Heart left ventricle (tissue), 16 donors: ENCODE measurements around the gene MBL2. TPM values are rescaled to one million over a fixed set of nuclear protein-coding genes. Genes with fewer than 3 reads are reported as not detected.

ENCODE experiments used
- ATAC-seq, 4 donors: fragments of 200-7000 bp; cut with Tn5 transposase; one replicate each; pipeline ENCODE4 v1.9.1; 2020 to 2022; ENCODE audit warnings: moderate library complexity in 4 of 4, mild to moderate bottlenecking in 3 of 4, moderate number of reproducible peaks in 1 of 4
- DNase-seq, 5 donors: peaks; one replicate each; pipeline ENCODE4 v3.0.0-alpha.2; 2020
- H3K27ac ChIP-seq, 12 donors: fragments of 200-600 bp; sonication (generic) in 4 of 12; one replicate each; pipeline versions ENCODE4 v1.5.0 to v1.8.0; 2016 to 2022; ENCODE audit warnings: mild to moderate bottlenecking in 2 of 12
- H3K27me3 ChIP-seq, 9 donors: fragments of 200-600 bp; sonication (generic) in 2 of 9; one replicate each; pipeline versions ENCODE4 v1.5.1 to v1.8.0; 2016 to 2022; ENCODE audit warnings: mild to moderate bottlenecking in 3 of 9
- H3K36me3 ChIP-seq, 9 donors: fragments of 200-600 bp; sonication (generic) in 2 of 9; one replicate each; pipeline versions ENCODE4 v1.5.0 to v1.8.0; 2018 to 2022; ENCODE audit warnings: mild to moderate bottlenecking in 2 of 9
- H3K4me1 ChIP-seq, 12 donors: fragments of 200-600 bp; sonication (generic) in 4 of 12; one replicate each; pipeline versions ENCODE4 v1.5.0 to v1.8.0; 2016 to 2022; ENCODE audit warnings: mild to moderate bottlenecking in 3 of 12
- H3K4me3 ChIP-seq, 12 donors: fragments of 200-600 bp; sonication (generic) in 4 of 12; one replicate each; pipeline versions ENCODE4 v1.5.0 to v1.8.0; 2017 to 2022; ENCODE audit warnings: mild to moderate bottlenecking in 9 of 12, moderate library complexity in 4 of 12
- H3K9me3 ChIP-seq, 12 donors: fragments of 200-600 bp; sonication (generic) in 4 of 12; one replicate each; pipeline versions ENCODE4 v1.5.0 to v1.8.0; 2016 to 2022; ENCODE audit warnings: mild to moderate bottlenecking in 1 of 12
- POLR2A ChIP-seq, 2 donors: fragments of 450-650 bp; IDR thresholded peaks; one replicate each; pipeline ENCODE4 v1.6.1; 2017; ENCODE audit warnings: antibody characterized with exemption in 2 of 2, mild to moderate bottlenecking in 2 of 2, moderate library complexity in 2 of 2
- WGBS, 4 donors: extraction: QIAGEN DNeasy Blood & Tissue Kit in 2 of 4; methylation state at CpG; one replicate each; pipeline versions ENCODE4 v1.1.5 to v1.1.7; 2013 to 2018; 5-methylcytosine and 5-hydroxymethylcytosine counted together
- intact Hi-C, 10 donors: fragments of 100-400 bp; cut with DNase I; formaldehyde crosslinking; loops; one replicate each; pipeline versions ENCODE4 v1.11.1 to v1.14.2; 2022
- polyA plus RNA-seq, 2 donors: library from polyadenylated mRNA; stranded (reverse); fragments of 200-250 nt; gene quantifications; one replicate each; pipeline ENCODE4 v1.2.3, GENCODE V29; 2013
- total RNA-seq, 9 donors: library from RNA; depleted of rRNA in 2 of 9; stranded (reverse); fragments of >200 nt in 2 of 9; fragmentation: NEBNext Ultra II Directional in 3 of 9; extraction: Animal tissue kit (Norgen Biotek cat#: 25700) in 3 of 9; gene quantifications; one replicate each; pipeline versions ENCODE4 v1.1.0 to v1.2.4, GENCODE V29; 2016 to 2023
- TF ChIP-seq, protein P1 (sequence below), 12 donors: fragments of 200-600 bp; sonication (generic) in 4 of 12; IDR thresholded peaks; one replicate each; pipeline versions ENCODE4 v1.5.0 to v1.8.0; 2018 to 2022; ENCODE audit warnings: antibody characterized with exemption in 12 of 12, mild to moderate bottlenecking in 5 of 12
- donor health status: ischemic (EF 13 %, LVEDD 7.1; RV severe dilation, severe dysfunction).
- donor health status: healthy with polysubstance abuse.
- donor health status: DM: no; HTN: yes; CAD: no.
- donor health status: DM: no; HTN: no; CAD: no.
- donor health status: ischemic (EF 25% LVEDD 6.9; RV normal size, moderate dysfunction).
- donor health status: ischemic (EF 25% LVEDD 5.7; RV mildly dilated, moderate dysfunction).
- donor health status: healthy.
- donor health status: DM: yes; HTN: yes; CAD: no.
- donor health status: ischemic (EF 35%, LVEDD 5.7; RV mildly dilated, moderate dysfunction).
- donor health status: nonischemic (EF 11% LVEDD 7.7; RV severe dilation, severe dysfunction).
- donor health status: DM: yes; HTN: yes; CAD: no.
- donor health status: PGD.
- donor health status: ischemic (EF 29% LVEDD 5.4; RV normal size, mild dysfunction).
- donor health status: nonischemic (EF 23%, LVEDD 6.1; RV moderate dilation, normal function).

The MBL2 gene
- total and polyA plus RNA-seq, 11 donors: not detected

DNA sequence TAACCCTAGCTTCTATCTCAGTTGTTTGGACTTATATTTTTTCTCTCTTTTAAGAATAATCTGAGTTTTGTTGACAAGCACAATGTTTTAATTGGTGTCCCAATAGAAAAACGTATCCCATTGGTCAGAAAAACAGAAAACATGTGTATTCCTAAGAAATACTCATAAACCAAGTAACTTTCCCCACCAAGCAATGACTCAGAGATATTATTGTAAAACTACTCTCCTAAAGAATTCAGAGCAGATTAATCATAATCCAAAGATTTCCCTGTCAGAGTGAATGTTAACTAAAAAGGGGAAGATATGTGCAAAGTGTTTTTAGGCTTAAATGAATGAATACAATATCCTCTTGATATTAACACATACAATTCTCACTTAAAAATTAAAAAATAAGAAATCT, 29.4 kb upstream of the MBL2 start:
- no peak for ATAC-seq
- DNase-seq: no peak
- H3K36me3 ChIP-seq: no peaks in the 10 kb centered on the region
- 0 to 63% (median 40%) methylated on average over 1 of the region's 1 CpG for WGBS, 4 donors
- H3K4me1 ChIP-seq: no peaks in the 10 kb centered on the region
- no peak overlapping the region for H3K27ac ChIP-seq
- no peak for TF ChIP-seq POLR2A (IDR thresholded peaks at IDR 0.05)
- TF ChIP-seq, protein P1, sequence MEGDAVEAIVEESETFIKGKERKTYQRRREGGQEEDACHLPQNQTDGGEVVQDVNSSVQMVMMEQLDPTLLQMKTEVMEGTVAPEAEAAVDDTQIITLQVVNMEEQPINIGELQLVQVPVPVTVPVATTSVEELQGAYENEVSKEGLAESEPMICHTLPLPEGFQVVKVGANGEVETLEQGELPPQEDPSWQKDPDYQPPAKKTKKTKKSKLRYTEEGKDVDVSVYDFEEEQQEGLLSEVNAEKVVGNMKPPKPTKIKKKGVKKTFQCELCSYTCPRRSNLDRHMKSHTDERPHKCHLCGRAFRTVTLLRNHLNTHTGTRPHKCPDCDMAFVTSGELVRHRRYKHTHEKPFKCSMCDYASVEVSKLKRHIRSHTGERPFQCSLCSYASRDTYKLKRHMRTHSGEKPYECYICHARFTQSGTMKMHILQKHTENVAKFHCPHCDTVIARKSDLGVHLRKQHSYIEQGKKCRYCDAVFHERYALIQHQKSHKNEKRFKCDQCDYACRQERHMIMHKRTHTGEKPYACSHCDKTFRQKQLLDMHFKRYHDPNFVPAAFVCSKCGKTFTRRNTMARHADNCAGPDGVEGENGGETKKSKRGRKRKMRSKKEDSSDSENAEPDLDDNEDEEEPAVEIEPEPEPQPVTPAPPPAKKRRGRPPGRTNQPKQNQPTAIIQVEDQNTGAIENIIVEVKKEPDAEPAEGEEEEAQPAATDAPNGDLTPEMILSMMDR (IDR thresholded peaks at IDR 0.05): no peak
- H3K27me3 ChIP-seq: no peaks in the 10 kb centered on the region
- no peak overlapping the region for H3K4me3 ChIP-seq
- H3K9me3 ChIP-seq: no peaks in the 10 kb centered on the region
- intact Hi-C loops: no loop called here

DNA sequence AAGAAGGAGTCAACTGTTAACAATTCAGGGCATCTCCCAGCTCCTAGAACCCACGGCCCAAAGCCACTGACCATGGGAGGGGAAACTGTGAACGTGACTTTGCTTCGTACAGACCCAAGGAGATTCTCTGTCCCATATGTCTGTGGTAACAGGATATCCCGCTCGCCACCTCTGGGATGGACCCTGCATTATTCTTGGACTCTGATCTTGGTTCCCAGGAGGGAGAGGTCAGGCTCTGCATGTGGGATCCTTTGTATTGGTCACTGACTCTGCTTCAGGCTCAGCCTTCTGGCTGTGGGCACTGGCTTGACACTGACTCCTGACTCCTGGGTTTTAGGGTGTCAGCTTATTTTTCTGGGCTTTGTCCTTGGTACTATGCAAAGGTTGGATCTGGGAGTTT, 13.5 kb upstream of the MBL2 start:
- no peak for ATAC-seq
- Histone ChIP-seq H3K9me3 (peaks cover 0 to 7% (median 0%) of the 10 kb centered on the region in 12 donors), H3K27ac (no peak overlapping the region), H3K36me3 (no peaks in the 10 kb centered on the region), H3K4me3 (no peak overlapping the region), H3K27me3 (no peaks in the 10 kb centered on the region), H3K4me1 (no peaks in the 10 kb centered on the region)
- DNase-seq: no peak
- TF ChIP-seq, protein P1 (IDR thresholded peaks at IDR 0.05): no peak
- TF ChIP-seq POLR2A (IDR thresholded peaks at IDR 0.05): no peak
- intact Hi-C loops: no loop called here
- whole genome bisulfite sequencing, 4 donors: 81 to 92% (median 90%) methylated on average over 5 of the region's 5 CpGs

DNA sequence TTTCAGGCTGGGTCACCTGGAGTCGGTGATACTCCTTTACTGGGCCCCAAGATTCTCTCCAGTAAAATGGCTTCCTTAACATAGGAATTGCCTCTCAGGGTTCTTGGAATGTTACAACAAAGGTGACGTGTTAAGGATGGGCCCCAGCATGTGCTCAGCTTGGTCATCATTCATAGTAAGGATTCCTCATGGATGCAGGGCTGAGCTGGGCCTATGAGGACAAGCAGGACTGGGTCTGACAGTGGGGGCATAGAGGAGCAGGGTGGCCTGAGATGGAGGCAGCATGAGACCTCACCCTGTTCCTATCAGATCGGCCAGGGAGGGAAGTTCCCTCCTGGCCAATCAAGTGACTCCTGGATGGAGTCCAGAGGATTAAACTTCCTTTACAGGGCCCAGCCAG, 12.8 kb upstream of the MBL2 start:
- 25 to 90% (median 38%) methylated on average over 3 of the region's 3 CpGs for WGBS, 4 donors
- TF ChIP-seq, protein P1 (IDR thresholded peaks at IDR 0.05): no peak
- no peak for TF ChIP-seq POLR2A (IDR thresholded peaks at IDR 0.05)
- intact Hi-C loops: no loop called here
- H3K27me3 ChIP-seq: no peaks in the 10 kb centered on the region
- H3K4me3 ChIP-seq: no peak overlapping the region
- no peaks in the 10 kb centered on the region for H3K4me1 ChIP-seq
- no peak for DNase-seq
- H3K9me3 ChIP-seq: peaks cover 0 to 7% (median 0%) of the 10 kb centered on the region in 12 donors
- no peaks in the 10 kb centered on the region for H3K36me3 ChIP-seq
- no peak overlapping the region for H3K27ac ChIP-seq
- ATAC-seq: no peak

DNA sequence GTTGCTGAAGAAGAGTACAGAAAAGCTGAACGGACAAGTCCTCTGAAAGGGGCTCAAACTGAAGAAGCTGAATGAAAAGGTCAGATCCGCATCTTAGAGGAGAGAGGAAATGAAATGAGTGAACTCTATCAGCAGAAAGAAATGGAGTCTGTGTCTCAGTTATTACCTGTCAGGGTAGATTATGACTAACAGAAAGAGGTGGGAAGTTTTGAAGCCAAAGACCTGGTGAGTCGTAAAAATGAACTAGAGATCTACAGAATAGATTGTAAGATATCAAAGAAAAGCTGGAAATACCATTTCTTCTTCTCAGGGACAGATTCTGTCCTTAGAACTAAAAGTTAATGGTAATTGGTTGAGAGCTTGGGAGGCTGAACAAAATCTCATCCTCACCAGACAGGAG, 11.1 kb upstream of the MBL2 start:
- WGBS, 4 donors: 81 to 87% (median 85%) methylated on average over 3 of the region's 3 CpGs
- no peak for TF ChIP-seq POLR2A (IDR thresholded peaks at IDR 0.05)
- TF ChIP-seq, protein P1 (IDR thresholded peaks at IDR 0.05): no peak
- Histone ChIP-seq H3K27me3 (peaks cover 0 to 14% (median 3%) of the 10 kb centered on the region in 9 donors), H3K27ac (no peak overlapping the region), H3K4me1 (peaks cover 0 to 2% (median 0%) of the 10 kb centered on the region in 12 donors), H3K4me3 (no peak overlapping the region), H3K9me3 (peaks cover 0 to 7% (median 0%) of the 10 kb centered on the region in 12 donors), H3K36me3 (no peaks in the 10 kb centered on the region)
- ATAC-seq (no peak), DNase-seq (no peak)
- intact Hi-C loops: loop anchor here in 4 of 10 donors (5.0 kb wide), 2 partner anchors 41 to 141 kb away; no protein-coding TSS in a partner anchor
